Astrocyte (in vitro differentiated cells and primary cell): Measurements from ENCODE around the gene ADGRD2. TPM values are rescaled to one million over a fixed set of nuclear protein-coding genes. Genes with fewer than 3 reads are reported as not detected.

Source experiments
- DNase-seq: peaks from one replicate; pipeline ENCODE4 v3.0.0-alpha.2; 2010; ENCODE audit warnings: low read depth
- FAIRE-seq: peaks from 2 replicates; lab custom pipeline; 2011; peaks lifted over from hg19 to GRCh38; lab: Jason Lieb, UNC
- H2AFZ ChIP-seq: 2 replicates; pipeline ENCODE4 v1.6.0; 2012; ENCODE audit warnings: low read depth, low read length, inconsistent platforms
- H3K27ac ChIP-seq: 2 replicates; pipeline ENCODE4 v1.5.1; 2011; ENCODE audit warnings: low read depth, low read length, inconsistent platforms
- H3K27me3 ChIP-seq: 2 replicates; pipeline ENCODE4 v1.6.0; 2011; ENCODE audit warnings: low read length, inconsistent platforms; ENCODE audit not compliant: insufficient read depth
- H3K36me3 ChIP-seq: 2 replicates; pipeline ENCODE4 v1.5.1; 2011; ENCODE audit warnings: low read length, inconsistent platforms; ENCODE audit not compliant: insufficient read depth
- H3K4me1 ChIP-seq: 2 replicates; pipeline ENCODE4 v1.5.1; 2011; ENCODE audit warnings: low read length, inconsistent platforms; ENCODE audit not compliant: insufficient read depth
- H3K4me2 ChIP-seq: 2 replicates; pipeline ENCODE4 v1.6.0; 2012; ENCODE audit warnings: low read length, inconsistent platforms
- H3K4me3 ChIP-seq: 2 replicates; pipeline ENCODE4 v1.5.1; 2011; ENCODE audit warnings: low read depth, mild to moderate bottlenecking, low read length, inconsistent platforms; ENCODE audit not compliant: insufficient read depth
- H3K79me2 ChIP-seq: 2 replicates; pipeline ENCODE4 v1.6.0; 2012; ENCODE audit warnings: mild to moderate bottlenecking, low read length, inconsistent platforms; ENCODE audit not compliant: insufficient read depth
- H3K9ac ChIP-seq: 2 replicates; pipeline ENCODE4 v1.6.0; 2012; ENCODE audit warnings: mild to moderate bottlenecking, low read length, inconsistent platforms
- H3K9me3 ChIP-seq: 2 replicates; pipeline ENCODE4 v1.5.1; 2012; ENCODE audit warnings: low read depth, mild to moderate bottlenecking, low read length, inconsistent platforms; ENCODE audit not compliant: insufficient read depth
- H4K20me1 ChIP-seq: 2 replicates; pipeline ENCODE4 v1.6.0; 2012; ENCODE audit warnings: low read length, inconsistent platforms; ENCODE audit not compliant: insufficient read depth
- H3K27ac Mint-ChIP-seq: one replicate; pipeline ENCODE4 v1.8.0; 2021; ENCODE audit warnings: mild to moderate bottlenecking, mixed read lengths; ENCODE audit not compliant: unreplicated experiment
- H3K27me3 Mint-ChIP-seq: one replicate; pipeline ENCODE4 v1.8.0; 2021; ENCODE audit warnings: low read depth, mixed read lengths; ENCODE audit not compliant: unreplicated experiment
- H3K36me3 Mint-ChIP-seq: one replicate; pipeline ENCODE4 v1.8.0; 2021; ENCODE audit warnings: low read depth, mixed read lengths; ENCODE audit not compliant: unreplicated experiment
- H3K4me1 Mint-ChIP-seq: one replicate; pipeline ENCODE4 v1.8.0; 2021; ENCODE audit warnings: low read depth, mixed read lengths; ENCODE audit not compliant: unreplicated experiment
- H3K4me3 Mint-ChIP-seq: one replicate; pipeline ENCODE4 v1.8.0; 2021; ENCODE audit warnings: mild to moderate bottlenecking, moderate library complexity, mixed read lengths; ENCODE audit not compliant: unreplicated experiment
- H3K9me3 Mint-ChIP-seq: one replicate; pipeline ENCODE4 v1.8.0; 2021; ENCODE audit warnings: mild to moderate bottlenecking, mixed read lengths; ENCODE audit not compliant: unreplicated experiment
- EZH2 ChIP-seq: IDR thresholded peaks from 2 replicates; pipeline ENCODE4 v1.6.1; 2012; ENCODE audit warnings: mild to moderate bottlenecking, low read length, inconsistent platforms; ENCODE audit not compliant: insufficient read depth
- total RNA-seq: library from RNA; stranded (reverse); gene quantifications from 2 replicates; pipeline ENCODE4 v1.2.1, GENCODE V29; 2021
- TF ChIP-seq, protein P1 (sequence below): IDR thresholded peaks from 2 replicates; pipeline ENCODE4 v1.5.1; 2011; ENCODE audit warnings: low read depth, mild to moderate bottlenecking, inconsistent platforms, low read length, moderate library complexity; ENCODE audit not compliant: insufficient read depth

ADGRD2 gene
- total RNA-seq, 1 donor from 2014 or later, result not detected

DNA sequence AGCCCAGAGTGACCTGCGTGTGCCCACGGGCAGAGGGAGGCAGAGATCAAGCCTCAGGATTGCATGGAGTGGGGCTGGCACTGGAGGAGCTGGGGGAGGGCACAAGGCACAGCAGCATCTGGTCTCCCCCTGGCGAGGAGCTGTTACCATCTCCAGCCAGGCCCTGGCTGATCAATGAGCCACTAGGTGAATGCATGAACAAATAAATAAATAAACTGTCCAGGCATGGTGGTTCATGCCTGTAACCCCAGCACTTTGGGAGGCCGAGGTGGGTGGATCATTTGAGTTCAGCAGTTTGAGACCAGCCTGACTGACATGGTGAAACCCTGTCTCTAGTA is 20.8 kb upstream of the ADGRD2 start:
- Mint-ChIP-seq H3K27me3 (peaks cover 16% of the 10 kb centered on the region), H3K36me3 (no peaks in the 10 kb centered on the region), H3K27ac (no peak overlapping the region), H3K4me3 (no peak overlapping the region), H3K4me1 (peaks cover 4% of the 10 kb centered on the region), H3K9me3 (no peaks in the 10 kb centered on the region)
- H3K9me3 ChIP-seq, result no peaks in the 10 kb centered on the region
- no peak overlapping the region for H3K9ac ChIP-seq
- no peaks in the 10 kb centered on the region for H3K79me2 ChIP-seq
- H3K4me3 ChIP-seq, result no peak overlapping the region
- peaks cover 9% of the 10 kb centered on the region for H3K27me3 ChIP-seq
- H3K4me1 ChIP-seq, result no peaks in the 10 kb centered on the region
- no peaks in the 10 kb centered on the region for H4K20me1 ChIP-seq
- FAIRE-seq (no peak), DNase-seq (no peak)
- no peak overlapping the region for H2AFZ ChIP-seq
- H3K27ac ChIP-seq, result no peak overlapping the region
- H3K36me3 ChIP-seq, result no peaks in the 10 kb centered on the region
- TF ChIP-seq, protein P1, sequence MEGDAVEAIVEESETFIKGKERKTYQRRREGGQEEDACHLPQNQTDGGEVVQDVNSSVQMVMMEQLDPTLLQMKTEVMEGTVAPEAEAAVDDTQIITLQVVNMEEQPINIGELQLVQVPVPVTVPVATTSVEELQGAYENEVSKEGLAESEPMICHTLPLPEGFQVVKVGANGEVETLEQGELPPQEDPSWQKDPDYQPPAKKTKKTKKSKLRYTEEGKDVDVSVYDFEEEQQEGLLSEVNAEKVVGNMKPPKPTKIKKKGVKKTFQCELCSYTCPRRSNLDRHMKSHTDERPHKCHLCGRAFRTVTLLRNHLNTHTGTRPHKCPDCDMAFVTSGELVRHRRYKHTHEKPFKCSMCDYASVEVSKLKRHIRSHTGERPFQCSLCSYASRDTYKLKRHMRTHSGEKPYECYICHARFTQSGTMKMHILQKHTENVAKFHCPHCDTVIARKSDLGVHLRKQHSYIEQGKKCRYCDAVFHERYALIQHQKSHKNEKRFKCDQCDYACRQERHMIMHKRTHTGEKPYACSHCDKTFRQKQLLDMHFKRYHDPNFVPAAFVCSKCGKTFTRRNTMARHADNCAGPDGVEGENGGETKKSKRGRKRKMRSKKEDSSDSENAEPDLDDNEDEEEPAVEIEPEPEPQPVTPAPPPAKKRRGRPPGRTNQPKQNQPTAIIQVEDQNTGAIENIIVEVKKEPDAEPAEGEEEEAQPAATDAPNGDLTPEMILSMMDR, result no peak
- TF ChIP-seq EZH2, result no peak
- no peak overlapping the region for H3K4me2 ChIP-seq

DNA sequence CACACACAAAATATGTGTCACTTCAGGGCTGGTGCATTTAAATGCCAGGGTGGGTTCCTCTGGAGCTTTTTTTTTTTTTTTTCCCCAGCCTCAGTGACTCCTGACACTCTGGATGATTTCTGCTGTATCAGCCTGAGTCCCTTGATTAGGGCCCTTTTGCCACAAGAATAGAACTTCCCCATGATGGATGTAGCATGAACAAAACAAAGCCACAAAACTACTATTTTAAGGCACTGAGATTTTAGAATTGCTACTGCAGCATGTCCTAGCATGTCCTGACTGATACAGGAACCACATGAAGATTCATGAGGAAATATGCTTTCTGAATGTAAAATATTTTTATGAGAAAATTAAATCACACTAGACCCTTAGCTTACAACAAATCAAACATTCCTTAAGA is 13.9 kb upstream of the ADGRD2 start:
- no peak overlapping the region for H3K4me2 ChIP-seq
- no peak for FAIRE-seq
- DNase-seq, result no peak
- H3K27ac ChIP-seq, result no peak overlapping the region
- H3K36me3 ChIP-seq, result no peaks in the 10 kb centered on the region
- H3K4me1 ChIP-seq, result no peaks in the 10 kb centered on the region
- no peak for TF ChIP-seq EZH2
- TF ChIP-seq, protein P1, result no peak
- H3K79me2 ChIP-seq, result no peaks in the 10 kb centered on the region
- Mint-ChIP-seq H3K27me3 (peaks cover 18% of the 10 kb centered on the region), H3K9me3 (no peaks in the 10 kb centered on the region), H3K4me1 (peaks cover 7% of the 10 kb centered on the region), H3K36me3 (no peaks in the 10 kb centered on the region), H3K27ac (no peak overlapping the region), H3K4me3 (no peak overlapping the region)
- peaks cover 14% of the 10 kb centered on the region for H3K27me3 ChIP-seq
- H3K4me3 ChIP-seq, result no peak overlapping the region
- H4K20me1 ChIP-seq, result no peaks in the 10 kb centered on the region
- no peak overlapping the region for H3K9ac ChIP-seq
- H3K9me3 ChIP-seq, result no peaks in the 10 kb centered on the region
- no peak overlapping the region for H2AFZ ChIP-seq

DNA sequence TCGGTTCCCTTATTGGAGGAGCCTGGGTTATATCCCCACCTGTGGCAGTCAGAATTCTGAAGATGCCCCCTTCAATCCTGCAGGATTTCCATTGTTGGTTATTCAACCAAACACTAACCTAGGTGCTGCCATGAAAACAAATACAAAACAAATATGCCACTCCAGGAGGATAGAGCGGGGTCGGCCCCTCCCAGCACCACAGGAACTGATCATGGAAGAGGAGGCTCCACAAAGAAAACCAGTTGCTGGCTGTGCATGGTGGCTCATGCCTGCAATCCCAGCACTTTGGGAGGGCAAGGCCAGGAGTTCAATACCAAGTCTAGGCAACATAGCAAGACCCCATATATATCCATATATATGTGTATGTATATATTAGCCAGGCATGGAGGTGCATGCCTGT is 13.2 kb upstream of the ADGRD2 start:
- H2AFZ ChIP-seq, result no peak overlapping the region
- H3K4me1 Mint-ChIP-seq, result peaks cover 3% of the 10 kb centered on the region
- peaks cover 23% of the 10 kb centered on the region for H3K27me3 Mint-ChIP-seq
- no peak overlapping the region for H3K27ac Mint-ChIP-seq
- peaks cover 3% of the 10 kb centered on the region for H3K9me3 Mint-ChIP-seq
- H3K79me2 ChIP-seq, result no peaks in the 10 kb centered on the region
- H3K4me2 ChIP-seq, result no peak overlapping the region
- H3K27ac ChIP-seq, result no peak overlapping the region
- TF ChIP-seq, protein P1, result no peak
- no peak for TF ChIP-seq EZH2
- H3K9me3 ChIP-seq, result no peaks in the 10 kb centered on the region
- H3K36me3 Mint-ChIP-seq, result no peaks in the 10 kb centered on the region
- H3K9ac ChIP-seq, result no peak overlapping the region
- FAIRE-seq (no peak), DNase-seq (no peak)
- H3K4me3 Mint-ChIP-seq, result no peak overlapping the region
- H3K4me3 ChIP-seq, result no peak overlapping the region
- H4K20me1 ChIP-seq, result no peaks in the 10 kb centered on the region
- H3K36me3 ChIP-seq, result no peaks in the 10 kb centered on the region
- peaks cover 14% of the 10 kb centered on the region for H3K27me3 ChIP-seq
- no peaks in the 10 kb centered on the region for H3K4me1 ChIP-seq
